ENCODE results near the gene CEP104. TPM values are rescaled to one million over a fixed set of nuclear protein-coding genes. Genes with fewer than 3 reads are reported as not detected.
A peak's percentile ranks its signal among the peaks of the same experiment; 100 is the strongest.

Gene CEP104
- total RNA-seq, 3 donors from 2014 or later, result 24.0 to 33.8 (median 30.5) TPM

- H3K4me3 ChIP-seq, result peak overlapping the region in 1 of 3 donors; percentile 11
- intact Hi-C loops (cut with DNase I; ENCODE audit: low total_unique reads), result no loop called here
- no peaks in the 10 kb centered on the region for H3K27me3 ChIP-seq
- H3K4me1 ChIP-seq, result peaks cover 10 to 15% of the 10 kb centered on the region in 2 donors
- TF ChIP-seq POLR2AphosphoS5 (IDR thresholded peaks at IDR 0.05), result no peak
- no peak for TF ChIP-seq POLR2A (IDR thresholded peaks at IDR 0.05)
- no peak for TF ChIP-seq CTCF (IDR thresholded peaks at IDR 0.05)
- no peak for DNase-seq (ENCODE audit: low spot score in 2 of 2)
- peak overlapping the region in 1 of 2 donors; percentile 19 for H3K27ac ChIP-seq
- peaks cover 3% of the 10 kb centered on the region for H3K36me3 ChIP-seq
- H3K9me3 ChIP-seq, result no peaks in the 10 kb centered on the region
These were observed 82.0 kb downstream of the CEP104 start for GRCh38 chr1:3774946-3775489.

- intact Hi-C loops (cut with DNase I; ENCODE audit: low total_unique reads), result no loop called here
- no peak overlapping the region for H3K4me3 ChIP-seq
- H3K36me3 ChIP-seq, result peaks cover 1% of the 10 kb centered on the region
- H3K27me3 ChIP-seq, result no peaks in the 10 kb centered on the region
- no peak for TF ChIP-seq POLR2AphosphoS5 (IDR thresholded peaks at IDR 0.05)
- TF ChIP-seq POLR2A (IDR thresholded peaks at IDR 0.05), result no peak
- no peak for TF ChIP-seq CTCF (IDR thresholded peaks at IDR 0.05)
- H3K9me3 ChIP-seq, result no peaks in the 10 kb centered on the region
- no peak for DNase-seq (ENCODE audit: low spot score in 2 of 2)
- H3K27ac ChIP-seq, result peak overlapping the region in 1 of 2 donors; percentile 19
- H3K4me1 ChIP-seq, result peaks cover 10 to 15% of the 10 kb centered on the region in 2 donors
These were observed 82.6 kb downstream of the CEP104 start for GRCh38 chr1:3774276-3774945.

- no peaks in the 10 kb centered on the region for H3K27me3 ChIP-seq
- TF ChIP-seq POLR2AphosphoS5 (IDR thresholded peaks at IDR 0.05), result no peak
- TF ChIP-seq CTCF (IDR thresholded peaks at IDR 0.05), result no peak
- no peak for TF ChIP-seq POLR2A (IDR thresholded peaks at IDR 0.05)
- peaks cover 10 to 15% of the 10 kb centered on the region in 2 donors for H3K4me1 ChIP-seq
- peak overlapping the region; percentile 83 to 97 for H3K27ac ChIP-seq
- peak overlapping the region in 2 of 3 donors; percentile 83 to 97 for H3K4me3 ChIP-seq
- DNase-seq (ENCODE audit: low spot score in 2 of 2), result no peak
- no peaks in the 10 kb centered on the region for H3K36me3 ChIP-seq
- no peaks in the 10 kb centered on the region for H3K9me3 ChIP-seq
- intact Hi-C loops (cut with DNase I; ENCODE audit: low total_unique reads), result no loop called here
These were observed 83.3 kb downstream of the CEP104 start for GRCh38 chr1:3773572-3774275.

- no peaks in the 10 kb centered on the region for H3K9me3 ChIP-seq
- no peaks in the 10 kb centered on the region for H3K36me3 ChIP-seq
- H3K4me3 ChIP-seq, result peak within 1 kb of the TSS; percentile 51 to 97 (median 83)
- H3K27me3 ChIP-seq, result no peaks in the 10 kb centered on the region
- TF ChIP-seq CTCF (IDR thresholded peaks at IDR 0.05) (no peak), POLR2A (IDR thresholded peaks at IDR 0.05) (no peak), POLR2AphosphoS5 (IDR thresholded peaks at IDR 0.05) (no peak)
- H3K27ac ChIP-seq, result peak within 1 kb of the TSS; percentile 83 to 97
- peaks cover 10 to 15% of the 10 kb centered on the region in 2 donors for H3K4me1 ChIP-seq
- intact Hi-C loops (cut with DNase I; ENCODE audit: low total_unique reads), result no loop called here
- DNase-seq (ENCODE audit: low spot score in 2 of 2), result no peak
These were observed 84.1 kb downstream of the CEP104 start, which contains the start of gene SMIM1 for GRCh38 chr1:3772715-3773571. Gene SMIM1, plus strand, starts transcription at chr1:3772749. Its CDS starts 2,625 bp downstream, at chr1:3775374.
